IMR-90 (cell line): Measurements from ENCODE around the gene LRRTM3. TPM values are rescaled to one million over a fixed set of nuclear protein-coding genes. Genes with fewer than 3 reads are reported as not detected.

Experiments used
- ATAC-seq: fragments of 200-7000 bp; cut with Tn5 transposase; 2 replicates; pipeline ENCODE4 v1.9.1; 2020; ENCODE audit warnings: low read depth, mild to moderate bottlenecking, moderate library complexity
- BruUV-seq: library from RNA; stranded (reverse); fragments of 400-500 nt; replicated peaks from 2 replicates; lab custom pipeline; 2021; lab: Mats Ljungman, UMichigan
- CTCF ChIA-PET: fragments of 300-600 bp; formaldehyde crosslinking; extraction: SDS; loops from one replicate; lab custom pipeline; 2021; ENCODE audit warnings: antibody characterized with exemption; lab: Yijun Ruan, JAX
- POLR2A ChIA-PET: fragments of 300-600 bp; sonication (Branson Sonifier 250); formaldehyde crosslinking; loops from one replicate; lab custom pipeline; 2022; ENCODE audit warnings: antibody characterized with exemption; ENCODE audit not compliant: unreplicated experiment; lab: Charles Lee
- DNase-seq: peaks from one replicate; pipeline ENCODE4 v3.0.0; 2013
- H2AFZ ChIP-seq: replicated peaks from 2 replicates; pipeline ENCODE3; 2013; ENCODE audit warnings: low read length, mild to moderate bottlenecking; ENCODE audit not compliant: poor library complexity
- H2AK5ac ChIP-seq: 2 replicates; pipeline ENCODE4 v1.6.1; 2013; ENCODE audit warnings: low read depth, low read length, inconsistent platforms
- H2AK9ac ChIP-seq: replicated peaks from 2 replicates; pipeline ENCODE3; 2013; ENCODE audit warnings: mild to moderate bottlenecking, low read depth, low read length, moderate library complexity; ENCODE audit not compliant: poor library complexity
- H2BK120ac ChIP-seq: 2 replicates; pipeline ENCODE4 v1.6.1; 2013; ENCODE audit warnings: low read depth, low read length, inconsistent platforms
- H2BK15ac ChIP-seq: 3 replicates; pipeline ENCODE4 v1.6.1; 2013; ENCODE audit warnings: low read depth, low read length, inconsistent platforms
- H2BK20ac ChIP-seq: 2 replicates; pipeline ENCODE4 v1.6.1; 2013; ENCODE audit warnings: low read depth, mild to moderate bottlenecking, inconsistent platforms, low read length, moderate library complexity
- H2BK5ac ChIP-seq: 2 replicates; pipeline ENCODE4 v1.6.1; 2013; ENCODE audit warnings: mild to moderate bottlenecking, low read depth, low read length, inconsistent platforms; ENCODE audit not compliant: poor library complexity, severe bottlenecking
- H3K14ac ChIP-seq: replicated peaks from 2 replicates; pipeline ENCODE4 v1.6.1; 2013; ENCODE audit warnings: low read depth, low read length, inconsistent platforms
- H3K18ac ChIP-seq: 2 replicates; pipeline ENCODE4 v1.6.1; 2013; ENCODE audit warnings: low read depth, low read length, control low read depth
- H3K23ac ChIP-seq: 2 replicates; pipeline ENCODE4 v1.6.1; 2013; ENCODE audit warnings: low read depth, low read length, inconsistent platforms
- H3K27ac ChIP-seq: 2 replicates; pipeline ENCODE4 v1.5.1; 2013; ENCODE audit warnings: mild to moderate bottlenecking, control low read depth, low read length; ENCODE audit not compliant: insufficient read depth
- H3K27me3 ChIP-seq: 2 replicates; pipeline ENCODE4 v1.6.1; 2013; ENCODE audit warnings: low read length; ENCODE audit not compliant: control insufficient read depth, insufficient read depth
- H3K36me3 ChIP-seq: 2 replicates; pipeline ENCODE4 v1.6.1; 2013; ENCODE audit warnings: low read length, mixed read lengths; ENCODE audit not compliant: control insufficient read depth, insufficient read depth
- H3K4ac ChIP-seq: 2 replicates; pipeline ENCODE4 v1.6.1; 2013; ENCODE audit warnings: low read depth, low read length, inconsistent platforms
- H3K4me1 ChIP-seq: 2 replicates; pipeline ENCODE4 v1.6.1; 2013; ENCODE audit warnings: low read length, mixed read lengths; ENCODE audit not compliant: control insufficient read depth, insufficient read depth
- H3K4me2 ChIP-seq: 2 replicates; pipeline ENCODE4 v1.6.1; 2013; ENCODE audit warnings: low read depth, mild to moderate bottlenecking, control low read depth, low read length, moderate library complexity
- H3K4me3 ChIP-seq: 2 replicates; pipeline ENCODE4 v1.5.1; 2013; ENCODE audit warnings: low read depth, mild to moderate bottlenecking, control low read depth, low read length, moderate library complexity; ENCODE audit not compliant: insufficient read depth
- H3K56ac ChIP-seq: 2 replicates; pipeline ENCODE4 v1.6.1; 2013; ENCODE audit warnings: low read length, inconsistent platforms; ENCODE audit not compliant: insufficient read depth; ENCODE audit errors: extremely low read depth
- H3K79me1 ChIP-seq, 2 experiments: 2 replicates each; pipeline ENCODE4 v1.6.1; 2013; ENCODE audit warnings: low read length in 2 of 2, inconsistent platforms in 1 of 2, low read depth in 1 of 2
- H3K9ac ChIP-seq: 2 replicates; pipeline ENCODE4 v1.6.1; 2013; ENCODE audit warnings: low read depth, low read length, control low read depth
- H3K9me1 ChIP-seq: 2 replicates; pipeline ENCODE4 v1.6.1; 2013; ENCODE audit warnings: low read length, inconsistent platforms; ENCODE audit not compliant: insufficient read depth
- H3K9me3 ChIP-seq: 2 replicates; pipeline ENCODE4 v1.6.1; 2013; ENCODE audit warnings: low read length; ENCODE audit not compliant: control insufficient read depth, insufficient read depth
- H4K20me1 ChIP-seq: 2 replicates; pipeline ENCODE4 v1.6.1; 2013; ENCODE audit warnings: low read length, inconsistent platforms; ENCODE audit not compliant: insufficient read depth
- H4K5ac ChIP-seq: 2 replicates; pipeline ENCODE4 v1.6.1; 2013; ENCODE audit warnings: mild to moderate bottlenecking, low read depth, low read length, control low read depth
- H4K8ac ChIP-seq, 2 experiments: 2 replicates each; pipeline ENCODE4 v1.6.1; 2013; ENCODE audit warnings: low read depth in 2 of 2, low read length in 2 of 2, control low read depth in 1 of 2, inconsistent platforms in 1 of 2
- H4K91ac ChIP-seq: 2 replicates; pipeline ENCODE4 v1.6.1; 2013; ENCODE audit warnings: low read depth, low read length, inconsistent platforms; ENCODE audit not compliant: insufficient read depth
- CHD1 ChIP-seq: IDR thresholded peaks from 2 replicates; pipeline ENCODE4 v1.6.1; 2012; ENCODE audit warnings: low read depth, low read length, improper control_type of control experiment
- FOS ChIP-seq: fragments of 150-350 bp; IDR thresholded peaks from 2 replicates; pipeline ENCODE4 v1.6.1; 2016; ENCODE audit warnings: low read depth, low read length
- MAFK ChIP-seq: IDR thresholded peaks from 2 replicates; pipeline ENCODE4 v1.6.1; 2012; ENCODE audit warnings: low read depth, low read length, improper control_type of control experiment
- MAZ ChIP-seq: IDR thresholded peaks from 2 replicates; pipeline ENCODE4 v1.6.1; 2012; ENCODE audit warnings: low read depth, mild to moderate bottlenecking, low read length, improper control_type of control experiment, moderate library complexity, borderline replicate concordance
- MXI1 ChIP-seq: IDR thresholded peaks from 2 replicates; pipeline ENCODE4 v1.6.1; 2012; ENCODE audit warnings: low read depth, mild to moderate bottlenecking, low read length, moderate library complexity, borderline replicate concordance
- NFE2L2 ChIP-seq: fragments of 150-350 bp; IDR thresholded peaks from 2 replicates; pipeline ENCODE4 v1.6.1; 2016; ENCODE audit warnings: low read depth, mild to moderate bottlenecking, low read length
- POLR2A ChIP-seq: IDR thresholded peaks from 2 replicates; pipeline ENCODE4 v1.6.1; 2012; ENCODE audit warnings: mild to moderate bottlenecking, low read depth, low read length
- RAD21 ChIP-seq: IDR thresholded peaks from 2 replicates; pipeline ENCODE4 v1.6.1; 2012; ENCODE audit warnings: low read length, improper control_type of control experiment
- SMC3 ChIP-seq: fragments of 150-350 bp; IDR thresholded peaks from 2 replicates; pipeline ENCODE4 v1.6.1; 2016; ENCODE audit warnings: low read depth, mild to moderate bottlenecking, antibody characterized with exemption, low read length, moderate library complexity
- WGBS, 2 experiments: methylation state at CpG; one replicate each; pipeline versions ENCODE4 v1.1.5 to v1.1.7; 2013; ENCODE audit warnings: missing lambda C conversion rate in 2 of 2; ENCODE audit not compliant: insufficient read length in 1 of 2; ENCODE audit errors: extremely low coverage in 2 of 2; 5-methylcytosine and 5-hydroxymethylcytosine counted together
- dilution Hi-C: fragments of 300-500 bp; cut with HindIII; formaldehyde crosslinking; loops from one replicate; pipeline ENCODE4 v1.14.3; 2018; ENCODE audit warnings: low sequenced_read_pairs; ENCODE audit not compliant: unreplicated experiment
- in situ Hi-C: fragments of 300-500 bp; cut with MboI; formaldehyde crosslinking; loops from 3 replicates; pipeline ENCODE4 v1.14.3; 2019; ENCODE audit warnings: low sequenced_read_pairs, inconsistent platforms, mixed read lengths
- intact Hi-C: fragments of 100-400 bp; cut with micrococcal nuclease; formaldehyde crosslinking; loops from 2 replicates; pipeline ENCODE4 v1.10.0; 2022
- polyA plus RNA-seq, 3 experiments: library from polyadenylated mRNA; depleted of rRNA; stranded (reverse); fragments of >200 nt; gene quantifications; 2 replicates each; pipeline ENCODE4 v1.2.3, GENCODE V29; 2012; ENCODE audit warnings: low replicate concordance in 1 of 3
- total RNA-seq: library from RNA; depleted of rRNA; stranded (reverse); fragments of >200 nt; gene quantifications from 2 replicates; pipeline ENCODE4 v1.2.3, GENCODE V29; 2012
- TF ChIP-seq, protein P1 (sequence below): fragments of 150-350 bp; IDR thresholded peaks from 2 replicates; pipeline ENCODE4 v1.6.1; 2016; ENCODE audit warnings: low read depth, mild to moderate bottlenecking, low read length, moderate library complexity, borderline replicate concordance

LRRTM3 gene
- total and polyA plus RNA-seq, 2 of the 4 experiments (the other 2 are of a cell fraction), result under 0.01 TPM; not detected in 1

DNA sequence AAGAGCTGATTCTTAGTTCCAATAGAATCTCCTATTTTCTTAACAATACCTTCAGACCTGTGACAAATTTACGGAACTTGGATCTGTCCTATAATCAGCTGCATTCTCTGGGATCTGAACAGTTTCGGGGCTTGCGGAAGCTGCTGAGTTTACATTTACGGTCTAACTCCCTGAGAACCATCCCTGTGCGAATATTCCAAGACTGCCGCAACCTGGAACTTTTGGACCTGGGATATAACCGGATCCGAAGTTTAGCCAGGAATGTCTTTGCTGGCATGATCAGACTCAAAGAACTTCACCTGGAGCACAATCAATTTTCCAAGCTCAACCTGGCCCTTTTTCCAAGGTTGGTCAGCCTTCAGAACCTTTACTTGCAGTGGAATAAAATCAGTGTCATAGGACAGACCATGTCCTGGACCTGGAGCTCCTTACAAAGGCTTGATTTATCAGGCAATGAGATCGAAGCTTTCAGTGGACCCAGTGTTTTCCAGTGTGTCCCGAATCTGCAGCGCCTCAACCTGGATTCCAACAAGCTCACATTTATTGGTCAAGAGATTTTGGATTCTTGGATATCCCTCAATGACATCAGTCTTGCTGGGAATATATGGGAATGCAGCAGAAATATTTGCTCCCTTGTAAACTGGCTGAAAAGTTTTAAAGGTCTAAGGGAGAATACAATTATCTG lies 1.6 kb downstream of the LRRTM3 start:
- Histone ChIP-seq H4K8ac (no peak overlapping the region), H3K27ac (no peak overlapping the region), H3K79me1 (no peaks in the 10 kb centered on the region), H3K4me1 (no peaks in the 10 kb centered on the region), H3K4ac (no peak overlapping the region), H2BK15ac (no peak overlapping the region), H3K56ac (no peak overlapping the region), H3K9me1 (no peaks in the 10 kb centered on the region), H4K5ac (no peak overlapping the region), H3K18ac (no peak overlapping the region), H4K91ac (no peak overlapping the region), H2BK120ac (no peak overlapping the region), H3K27me3 (peaks cover 14% of the 10 kb centered on the region), H3K9ac (no peak overlapping the region), H2BK5ac (no peak overlapping the region), H3K4me2 (no peak overlapping the region), H2BK20ac (no peak overlapping the region), H2AFZ (no peak overlapping the region), H3K36me3 (no peaks in the 10 kb centered on the region), H2AK9ac (no peak overlapping the region), H3K9me3 (no peaks in the 10 kb centered on the region), H2AK5ac (no peak overlapping the region), H3K14ac (no peak overlapping the region), H4K20me1 (no peaks in the 10 kb centered on the region), H3K4me3 (no peak overlapping the region), H3K23ac (no peak overlapping the region)
- dilution Hi-C loops (no loop called here), intact Hi-C loops (no loop called here), in situ Hi-C loops (loop anchor here (25.0 kb wide), 1 partner anchor 585 kb away; no protein-coding TSS in a partner anchor)
- BruUV-seq, result no TSS peak
- ATAC-seq (no peak), DNase-seq (no peak)
- WGBS, 2 experiments, result 83% methylated on average over 5 of the region's 11 CpGs; no CpG with 5 or more reads in 1 of the 2 experiments
- ChIA-PET CTCF (interaction anchor here (0.6 kb wide), 1 partner anchor 70 kb away, joined by 3 read pairs; no protein-coding TSS in a partner anchor), POLR2A (no interaction called here)
- TF ChIP-seq RAD21 (no peak), MAZ (no peak), POLR2A (no peak), MXI1 (no peak), NFE2L2 (no peak), FOS (no peak), MAFK (no peak), SMC3 (no peak), CHD1 (no peak)
- TF ChIP-seq, protein P1, sequence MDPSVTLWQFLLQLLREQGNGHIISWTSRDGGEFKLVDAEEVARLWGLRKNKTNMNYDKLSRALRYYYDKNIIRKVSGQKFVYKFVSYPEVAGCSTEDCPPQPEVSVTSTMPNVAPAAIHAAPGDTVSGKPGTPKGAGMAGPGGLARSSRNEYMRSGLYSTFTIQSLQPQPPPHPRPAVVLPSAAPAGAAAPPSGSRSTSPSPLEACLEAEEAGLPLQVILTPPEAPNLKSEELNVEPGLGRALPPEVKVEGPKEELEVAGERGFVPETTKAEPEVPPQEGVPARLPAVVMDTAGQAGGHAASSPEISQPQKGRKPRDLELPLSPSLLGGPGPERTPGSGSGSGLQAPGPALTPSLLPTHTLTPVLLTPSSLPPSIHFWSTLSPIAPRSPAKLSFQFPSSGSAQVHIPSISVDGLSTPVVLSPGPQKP, result no peak
